HG03432 (cell line): ENCODE results near the gene SP2.

ENCODE experiments used
- ATAC-seq: cut with Tn5 transposase; IDR thresholded peaks from one replicate; pipeline ENCODE4 v1.9.1; 2021; ENCODE audit warnings: mild to moderate bottlenecking, moderate library complexity; ENCODE audit not compliant: unreplicated experiment

Gene SP2

GRCh38 chr17:47869114-47869513, 26.9 kb upstream of the SP2 start:
- no peak for ATAC-seq

GRCh38 chr17:47870056-47870455, 26.0 kb upstream of the SP2 start:
- ATAC-seq: no peak

GRCh38 chr17:47871048-47871447, 25.0 kb upstream of the SP2 start:
- ATAC-seq: no peak

- no peak for ATAC-seq
These were observed 23.9 kb upstream of the SP2 start for GRCh38 chr17:47872019-47872650.

- no peak for ATAC-seq
These were observed 23.3 kb upstream of the SP2 start for GRCh38 chr17:47872651-47873161.

GRCh38 chr17:47873200-47874090, 22.6 kb upstream of the SP2 start:
- ATAC-seq: no peak

GRCh38 chr17:47875011-47875985, 20.7 kb upstream of the SP2 start:
- no peak for ATAC-seq

- ATAC-seq: no peak
These were observed 18.5 kb upstream of the SP2 start for GRCh38 chr17:47877368-47878034.

GRCh38 chr17:47878203-47879027, 17.6 kb upstream of the SP2 start:
- ATAC-seq: no peak

- ATAC-seq: no peak
These were observed 16.9 kb upstream of the SP2 start for GRCh38 chr17:47879028-47879585.

- no peak for ATAC-seq
These were observed 16.1 kb upstream of the SP2 start for GRCh38 chr17:47879776-47880454.

GRCh38 chr17:47882247-47882646, 13.8 kb upstream of the SP2 start:
- no peak for ATAC-seq

- no peak for ATAC-seq
These were observed 13.1 kb upstream of the SP2 start for GRCh38 chr17:47882695-47883588.

GRCh38 chr17:47883589-47884426, 12.2 kb upstream of the SP2 start:
- no peak for ATAC-seq

GRCh38 chr17:47884427-47884740, 11.7 kb upstream of the SP2 start:
- ATAC-seq: no peak

GRCh38 chr17:47884905-47885730, 10.9 kb upstream of the SP2 start:
- ATAC-seq: no peak
